IPS-20b (cell line): ENCODE data around the gene LCE1A.

ENCODE experiments used
- H3K27ac ChIP-seq: one replicate; pipeline ENCODE4 v1.5.1; 2013; ENCODE audit warnings: low read length
- H3K27me3 ChIP-seq: 2 replicates; pipeline ENCODE4 v1.6.1; 2013; ENCODE audit warnings: mild to moderate bottlenecking, low read length, inconsistent platforms; ENCODE audit not compliant: insufficient read depth
- H3K36me3 ChIP-seq: 2 replicates; pipeline ENCODE4 v1.6.1; 2013; ENCODE audit warnings: low read depth, mild to moderate bottlenecking, inconsistent platforms, low read length, moderate library complexity; ENCODE audit not compliant: insufficient read depth
- H3K4me1 ChIP-seq: 2 replicates; pipeline ENCODE4 v1.6.1; 2013; ENCODE audit warnings: mild to moderate bottlenecking, control low read depth, inconsistent platforms, low read length, moderate library complexity; ENCODE audit not compliant: insufficient read depth
- H3K4me3 ChIP-seq: 2 replicates; pipeline ENCODE4 v1.5.1; 2013; ENCODE audit warnings: mild to moderate bottlenecking, low read length, inconsistent platforms
- H3K9ac ChIP-seq: 2 replicates; pipeline ENCODE4 v1.6.1; 2013; ENCODE audit warnings: low read depth, mild to moderate bottlenecking, inconsistent platforms, low read length, moderate library complexity
- H3K9me3 ChIP-seq: 2 replicates; pipeline ENCODE4 v1.6.1; 2013; ENCODE audit warnings: mild to moderate bottlenecking, low read depth, low read length, inconsistent platforms; ENCODE audit not compliant: insufficient read depth

Gene LCE1A

GRCh38 chr1:152824964-152825363, 2.3 kb upstream of the LCE1A start:
- Histone ChIP-seq H3K4me3 (no peak overlapping the region), H3K4me1 (no peaks in the 10 kb centered on the region), H3K36me3 (no peaks in the 10 kb centered on the region), H3K27me3 (no peaks in the 10 kb centered on the region), H3K27ac (no peak overlapping the region), H3K9me3 (peaks cover 43% of the 10 kb centered on the region), H3K9ac (no peak overlapping the region)

GRCh38 chr1:152836870-152837269, 9.6 kb downstream of the LCE1A start:
- H3K9ac ChIP-seq = no peak overlapping the region
- H3K27ac ChIP-seq = no peak overlapping the region
- no peaks in the 10 kb centered on the region for H3K27me3 ChIP-seq
- no peak overlapping the region for H3K4me3 ChIP-seq
- H3K36me3 ChIP-seq = no peaks in the 10 kb centered on the region
- no peaks in the 10 kb centered on the region for H3K4me1 ChIP-seq
- peaks cover 30% of the 10 kb centered on the region for H3K9me3 ChIP-seq

- Histone ChIP-seq H3K36me3 (no peaks in the 10 kb centered on the region), H3K27me3 (no peaks in the 10 kb centered on the region), H3K4me3 (no peak within 1 kb of the TSS), H3K9ac (no peak within 1 kb of the TSS), H3K4me1 (no peaks in the 10 kb centered on the region), H3K9me3 (peaks cover 36% of the 10 kb centered on the region), H3K27ac (no peak within 1 kb of the TSS)
Measured at GRCh38 chr1:152842556-152842955, 15.3 kb downstream of the LCE1A start, which contains the start of gene LCE6A. Gene LCE6A, plus strand, starts transcription at chr1:152842856. Its CDS starts 665 bp downstream, at chr1:152843521.

GRCh38 chr1:152855661-152856060, 28.4 kb downstream of the LCE1A start:
- Histone ChIP-seq H3K36me3 (no peaks in the 10 kb centered on the region), H3K27me3 (no peaks in the 10 kb centered on the region), H3K9ac (no peak overlapping the region), H3K27ac (no peak overlapping the region), H3K4me3 (no peak overlapping the region), H3K4me1 (no peaks in the 10 kb centered on the region), H3K9me3 (peaks cover 69% of the 10 kb centered on the region)

GRCh38 chr1:152858062-152858461, 30.8 kb downstream of the LCE1A start:
- no peak overlapping the region for H3K9ac ChIP-seq
- H3K9me3 ChIP-seq = peaks cover 76% of the 10 kb centered on the region
- H3K27ac ChIP-seq = no peak overlapping the region
- no peaks in the 10 kb centered on the region for H3K36me3 ChIP-seq
- no peaks in the 10 kb centered on the region for H3K27me3 ChIP-seq
- H3K4me1 ChIP-seq = no peaks in the 10 kb centered on the region
- H3K4me3 ChIP-seq = no peak overlapping the region

- Histone ChIP-seq H3K4me3 (no peak within 1 kb of the TSS), H3K9ac (no peak within 1 kb of the TSS), H3K27me3 (no peaks in the 10 kb centered on the region), H3K36me3 (no peaks in the 10 kb centered on the region), H3K9me3 (peaks cover 72% of the 10 kb centered on the region), H3K27ac (no peak within 1 kb of the TSS), H3K4me1 (no peaks in the 10 kb centered on the region)
Measured at GRCh38 chr1:152859696-152860095, 32.4 kb downstream of the LCE1A start, which contains the start of gene LCE7A. Gene LCE7A, plus strand, starts transcription at chr1:152859996. Its CDS starts 702 bp downstream, at chr1:152860698.

GRCh38 chr1:152860129-152860528, 32.9 kb downstream of the LCE1A start:
- H3K27me3 ChIP-seq = no peaks in the 10 kb centered on the region
- H3K36me3 ChIP-seq = no peaks in the 10 kb centered on the region
- H3K9me3 ChIP-seq = peaks cover 68% of the 10 kb centered on the region
- no peaks in the 10 kb centered on the region for H3K4me1 ChIP-seq
- H3K27ac ChIP-seq = no peak overlapping the region
- no peak overlapping the region for H3K4me3 ChIP-seq
- no peak overlapping the region for H3K9ac ChIP-seq

- Histone ChIP-seq H3K9me3 (peaks cover 56% of the 10 kb centered on the region), H3K36me3 (no peaks in the 10 kb centered on the region), H3K4me3 (no peak overlapping the region), H3K27ac (no peak overlapping the region), H3K4me1 (no peaks in the 10 kb centered on the region), H3K9ac (no peak overlapping the region), H3K27me3 (no peaks in the 10 kb centered on the region)
Measured at GRCh38 chr1:152861374-152861773, 34.1 kb downstream of the LCE1A start.

GRCh38 chr1:152864443-152864842, 37.2 kb downstream of the LCE1A start:
- no peak overlapping the region for H3K9ac ChIP-seq
- H3K4me1 ChIP-seq = no peaks in the 10 kb centered on the region
- no peaks in the 10 kb centered on the region for H3K36me3 ChIP-seq
- H3K9me3 ChIP-seq = peaks cover 33% of the 10 kb centered on the region
- no peaks in the 10 kb centered on the region for H3K27me3 ChIP-seq
- H3K4me3 ChIP-seq = no peak overlapping the region
- no peak overlapping the region for H3K27ac ChIP-seq

GRCh38 chr1:152866321-152866720, 39.0 kb downstream of the LCE1A start:
- no peaks in the 10 kb centered on the region for H3K4me1 ChIP-seq
- H3K9me3 ChIP-seq = peaks cover 20% of the 10 kb centered on the region

GRCh38 chr1:152869808-152870419, 42.6 kb downstream of the LCE1A start:
- Histone ChIP-seq H3K27ac (no peak overlapping the region), H3K4me3 (no peak overlapping the region), H3K9me3 (peaks cover 5% of the 10 kb centered on the region; the same call in 1 of the 2 replicates), H3K9ac (no peak overlapping the region), H3K4me1 (no peaks in the 10 kb centered on the region), H3K27me3 (no peaks in the 10 kb centered on the region), H3K36me3 (no peaks in the 10 kb centered on the region)

More at GRCh38 chr1:152866321-152866720, 39.0 kb downstream of the LCE1A start:
- no peak overlapping the region for H3K4me3 ChIP-seq
- H3K27ac ChIP-seq = no peak overlapping the region
- no peaks in the 10 kb centered on the region for H3K36me3 ChIP-seq
- H3K27me3 ChIP-seq = no peaks in the 10 kb centered on the region
- no peak overlapping the region for H3K9ac ChIP-seq
